Psoas muscle (tissue), 8 donors: ENCODE measurements around the gene DHDDS. TPM values are rescaled to one million over a fixed set of nuclear protein-coding genes. Genes with fewer than 3 reads are reported as not detected.

Source experiments
- ATAC-seq, 4 donors: fragments of 200-7000 bp; cut with Tn5 transposase; one replicate each; pipeline ENCODE4 v1.9.1; 2020; ENCODE audit warnings: moderate library complexity in 3 of 4, mild to moderate bottlenecking in 2 of 4
- DNase-seq, 2 donors: peaks; one replicate each; pipeline ENCODE4 v3.0.0-alpha.2; 2020
- H3K27ac ChIP-seq: fragments of 200-600 bp; one replicate; pipeline ENCODE4 v1.8.0; 2022
- H3K27me3 ChIP-seq, 3 donors: fragments of 200-600 bp in 1 of 3; one replicate each; pipeline versions ENCODE4 v1.6.1 to v1.8.0; 2013 to 2022; ENCODE audit warnings: low read length in 2 of 3, mild to moderate bottlenecking in 2 of 3, moderate library complexity in 1 of 3; ENCODE audit not compliant: insufficient read depth in 3 of 3
- H3K36me3 ChIP-seq, 2 donors: fragments of 200-600 bp in 1 of 2; one replicate each; pipeline versions ENCODE4 v1.6.1 to v1.8.0; 2013 to 2022; ENCODE audit warnings: low read depth in 1 of 2, mild to moderate bottlenecking in 1 of 2, moderate library complexity in 1 of 2; ENCODE audit not compliant: insufficient read depth in 1 of 2
- H3K4me1 ChIP-seq: fragments of 200-600 bp; one replicate; pipeline ENCODE4 v1.8.0; 2022
- H3K4me3 ChIP-seq: fragments of 200-600 bp; one replicate; pipeline ENCODE4 v1.8.0; 2022; ENCODE audit warnings: mild to moderate bottlenecking
- H3K9me3 ChIP-seq: fragments of 200-600 bp; one replicate; pipeline ENCODE4 v1.8.0; 2022
- CTCF ChIP-seq: fragments of 200-600 bp; IDR thresholded peaks from one replicate; pipeline ENCODE4 v1.8.0; 2022; ENCODE audit warnings: antibody characterized with exemption
- WGBS, 3 donors: extraction: QIAGEN DNeasy Blood & Tissue Kit; methylation state at CpG; one replicate each; pipeline versions ENCODE4 v1.1.6 to v1.1.7; 2013; 5-methylcytosine and 5-hydroxymethylcytosine counted together
- intact Hi-C, 2 donors: fragments of 100-400 bp; cut with DNase I; formaldehyde crosslinking; loops; one replicate each; pipeline versions ENCODE4 v1.11.0 to v1.14.2; 2022
- polyA plus RNA-seq, 3 donors: library from polyadenylated mRNA; stranded (reverse); fragments of 200-250 nt; gene quantifications; one replicate each; pipeline ENCODE4 v1.2.3, GENCODE V29; 2013
- total RNA-seq, 4 donors: library from RNA; stranded (reverse); fragmentation: NEBNext Ultra II Directional in 2 of 4; extraction: Animal tissue kit (Norgen Biotek cat#: 25700) in 2 of 4; gene quantifications; one replicate each; pipeline versions ENCODE4 v1.2.1 to v1.2.4, GENCODE V29; 2021 to 2023
- donor health status: healthy with polysubstance abuse.
- donor health status: DM: no; HTN: no; CAD: no; lungs with moderate emphysema.
- donor health status: Bipolar disorder and iron deficiency.
- donor health status: healthy.
- donor health status: DM: yes; HTN: yes; CAD: no.
- donor health status: DM: no; HTN: no; CAD: no.
- donor health status: DM: no; HTN: no; CAD: no.
- donor health status: DM: yes; HTN: yes; CAD: no.

The DHDDS gene
- total and polyA plus RNA-seq, 7 donors: 14.1 to 40.6 (median 23.3) TPM

GRCh38 chr1:26518355-26518754, 86.2 kb downstream of the DHDDS start:
- H3K4me1 ChIP-seq: no peaks in the 10 kb centered on the region
- H3K9me3 ChIP-seq: no peaks in the 10 kb centered on the region
- no peak for DNase-seq
- no peaks in the 10 kb centered on the region for H3K27me3 ChIP-seq
- intact Hi-C loops: no loop called here
- H3K27ac ChIP-seq: no peak overlapping the region
- TF ChIP-seq CTCF: no peak
- 85 to 91% (median 89%) methylated on average over 6 of the region's 6 CpGs for WGBS, 3 donors
- H3K4me3 ChIP-seq: no peak overlapping the region
- no peaks in the 10 kb centered on the region for H3K36me3 ChIP-seq
- ATAC-seq: no peak

- Histone ChIP-seq H3K27me3 (no peaks in the 10 kb centered on the region), H3K4me1 (no peaks in the 10 kb centered on the region), H3K27ac (no peak overlapping the region), H3K9me3 (no peaks in the 10 kb centered on the region), H3K36me3 (no peaks in the 10 kb centered on the region), H3K4me3 (no peak overlapping the region)
- 82 to 90% (median 84%) methylated on average over 5 of the region's 5 CpGs for WGBS, 3 donors
- ATAC-seq: no peak
- TF ChIP-seq CTCF: no peak
- intact Hi-C loops: no loop called here
- DNase-seq: no peak
Measured at GRCh38 chr1:26520339-26520738, 88.2 kb downstream of the DHDDS start.

Other genes starting within 250 kb of the DHDDS start
- gene CATSPER4, start 241.7 kb upstream of the DHDDS start, total RNA-seq: under 1 TPM in 1 of 4 donors, not detected in 3; 0.24 TPM
- gene CATSPER4, start 241.7 kb upstream of the DHDDS start, polyA plus RNA-seq: under 1 TPM in 1 of 3 donors, not detected in 2; 0.01 TPM
- 10 to 100 TPM; 16.0 to 52.5 (median 41.1) TPM for gene CEP85, start 198.1 kb upstream of the DHDDS start, total RNA-seq
- gene CEP85, start 198.1 kb upstream of the DHDDS start, polyA plus RNA-seq: 10 to 100 TPM; 14.8 to 24.2 (median 18.0) TPM
- gene SH3BGRL3, start 152.2 kb upstream of the DHDDS start, total RNA-seq: 10 to 100 TPM; 21.4 to 30.6 (median 22.6) TPM
- 10 to 100 TPM; 10.9 to 78.1 (median 18.2) TPM for gene SH3BGRL3, start 152.2 kb upstream of the DHDDS start, polyA plus RNA-seq
- 1 to 10 TPM; 3.5 to 7.0 (median 3.9) TPM for gene UBXN11, start 125.7 kb upstream of the DHDDS start, total RNA-seq
- gene UBXN11, start 125.7 kb upstream of the DHDDS start, polyA plus RNA-seq: 1 to 10 TPM; 3.9 to 6.8 (median 5.8) TPM
- 1 to 10 TPM; 2.1 to 4.2 (median 4.1) TPM for gene CD52, start 114.4 kb upstream of the DHDDS start, total RNA-seq
- gene CD52, start 114.4 kb upstream of the DHDDS start, polyA plus RNA-seq: 1 to 10 TPM; 2.9 to 3.9 (median 3.6) TPM
- gene CRYBG2, start 78.2 kb upstream of the DHDDS start, total RNA-seq: 1 to 10 TPM in 1 of 4 donors, under 1 TPM in 1, not detected in 2; 0.56 to 2.9 TPM
- gene CRYBG2, start 78.2 kb upstream of the DHDDS start, polyA plus RNA-seq: under 1 TPM in 1 of 3 donors, not detected in 2; 0.01 TPM
- not detected for gene ZNF683, start 59.6 kb upstream of the DHDDS start, total RNA-seq
- gene ZNF683, start 59.6 kb upstream of the DHDDS start, polyA plus RNA-seq: under 1 TPM in 1 of 3 donors, not detected in 2; 0.06 TPM
- not detected for gene LIN28A, start 21.5 kb upstream of the DHDDS start, total RNA-seq
- not detected for gene LIN28A, start 21.5 kb upstream of the DHDDS start, polyA plus RNA-seq
- gene HMGN2, start 40.1 kb downstream of the DHDDS start, total RNA-seq: 100 to 1,000 TPM in 3 of 4 donors, 10 to 100 TPM in 1; 95.4 to 157 (median 135) TPM
- 100 to 1,000 TPM; 103 to 136 (median 128) TPM for gene HMGN2, start 40.1 kb downstream of the DHDDS start, polyA plus RNA-seq
- gene RPS6KA1, start 97.4 kb downstream of the DHDDS start, total RNA-seq: 1 to 10 TPM; 2.5 to 3.0 (median 2.7) TPM
- 1 to 10 TPM in 2 of 3 donors, under 1 TPM in 1; 0.88 to 1.8 (median 1.3) TPM for gene RPS6KA1, start 97.4 kb downstream of the DHDDS start, polyA plus RNA-seq